Right lobe of liver (tissue), 6 donors: Measurements from ENCODE around the gene RPS14. TPM values are rescaled to one million over a fixed set of nuclear protein-coding genes. Genes with fewer than 3 reads are reported as not detected.

ENCODE experiments used
- ATAC-seq, 4 donors: fragments of 200-7000 bp; cut with Tn5 transposase; one replicate each; pipeline ENCODE4 v1.9.1; 2020; ENCODE audit warnings: mild to moderate bottlenecking in 4 of 4, moderate library complexity in 4 of 4
- DNase-seq, 3 donors: peaks; one replicate each; pipeline ENCODE4 v3.0.0-alpha.2; 2020
- H3K27ac ChIP-seq, 3 donors: fragments of 200-600 bp; one replicate each; pipeline ENCODE4 v1.8.0; 2022
- H3K27me3 ChIP-seq, 2 donors: fragments of 200-600 bp; one replicate each; pipeline ENCODE4 v1.8.0; 2022
- H3K36me3 ChIP-seq, 4 donors: fragments of 200-600 bp; sonication (generic) in 1 of 4; one replicate each; pipeline versions ENCODE4 v1.5.1 to v1.8.0; 2017 to 2022; ENCODE audit warnings: control low read depth in 1 of 4
- H3K4me1 ChIP-seq, 4 donors: fragments of 200-600 bp; sonication (generic) in 1 of 4; one replicate each; pipeline versions ENCODE4 v1.5.1 to v1.8.0; 2017 to 2022; ENCODE audit warnings: control low read depth in 1 of 4
- H3K4me3 ChIP-seq, 3 donors: fragments of 200-600 bp; one replicate each; pipeline ENCODE4 v1.8.0; 2022
- H3K9me3 ChIP-seq, 4 donors: fragments of 200-600 bp; sonication (generic) in 1 of 4; one replicate each; pipeline versions ENCODE4 v1.5.1 to v1.8.0; 2017 to 2022; ENCODE audit warnings: control low read depth in 1 of 4
- POLR2A ChIP-seq: fragments of 450-650 bp; IDR thresholded peaks from one replicate; pipeline ENCODE4 v1.6.1; 2017; ENCODE audit warnings: antibody characterized with exemption, mild to moderate bottlenecking
- WGBS: methylation state at CpG from one replicate; pipeline ENCODE4 v1.1.6; 2018; ENCODE audit warnings: low coverage, low lambda C conversion rate; ENCODE audit not compliant: insufficient coverage; ENCODE audit errors: missing lambda C conversion rate; 5-methylcytosine and 5-hydroxymethylcytosine counted together
- intact Hi-C, 2 donors: fragments of 100-400 bp; cut with DNase I; formaldehyde crosslinking; loops; one replicate each; pipeline versions ENCODE4 v1.11.2 to v1.14.1; 2022
- total RNA-seq, 6 experiments: library from RNA; depleted of rRNA in 2 of 6; stranded (reverse); fragments of >200 nt in 2 of 6; fragmentation: NEBNext Ultra II Directional in 3 of 6; extraction: Animal tissue kit (Norgen Biotek cat#: 25700) in 3 of 6; gene quantifications; one replicate each; pipeline versions ENCODE4 v1.1.0 to v1.2.4, GENCODE V29; 2016 to 2023
- TF ChIP-seq, protein P1 (sequence below), 4 donors: fragments of 200-600 bp in 3 of 4; fragments of 450-650 bp in 1 of 4; IDR thresholded peaks; one replicate each; pipeline versions ENCODE4 v1.5.1 to v1.8.0; 2016 to 2022; ENCODE audit warnings: antibody characterized with exemption in 4 of 4, mild to moderate bottlenecking in 2 of 4
- donor health status: DM: no; HTN: yes; CAD: no.
- donor health status: DM: no; HTN: no; CAD: no.
- donor health status: DM: no; HTN: no; CAD: no.
- donor health status: DM: no; HTN: yes; CAD: no.
- donor health status: DM: no; HTN: yes; CAD: no.

Gene RPS14
- total RNA-seq, 6 experiments from 2014 or later = 573 to 800 (median 663) TPM

DNA sequence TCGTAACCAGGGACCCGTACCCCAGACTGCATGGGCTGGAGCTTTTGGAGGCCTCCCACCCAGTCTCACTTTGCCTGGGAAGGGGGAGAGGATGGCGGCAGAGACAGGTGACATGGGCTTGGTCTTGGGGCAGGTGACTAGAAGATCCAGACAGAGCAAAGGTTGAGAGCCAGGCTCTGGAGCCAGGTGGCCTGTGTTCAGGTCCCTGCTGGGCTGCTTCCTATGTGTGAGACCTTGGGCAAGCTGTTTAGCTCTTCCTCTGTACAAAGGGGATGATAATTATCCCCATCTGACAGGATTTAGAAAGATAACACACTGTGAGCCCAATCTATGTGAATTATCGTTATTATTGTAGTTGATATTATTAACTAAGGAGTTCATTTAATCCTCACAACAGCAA, 42.3 kb upstream of the RPS14 start:
- no peak for TF ChIP-seq POLR2A
- TF ChIP-seq, protein P1, sequence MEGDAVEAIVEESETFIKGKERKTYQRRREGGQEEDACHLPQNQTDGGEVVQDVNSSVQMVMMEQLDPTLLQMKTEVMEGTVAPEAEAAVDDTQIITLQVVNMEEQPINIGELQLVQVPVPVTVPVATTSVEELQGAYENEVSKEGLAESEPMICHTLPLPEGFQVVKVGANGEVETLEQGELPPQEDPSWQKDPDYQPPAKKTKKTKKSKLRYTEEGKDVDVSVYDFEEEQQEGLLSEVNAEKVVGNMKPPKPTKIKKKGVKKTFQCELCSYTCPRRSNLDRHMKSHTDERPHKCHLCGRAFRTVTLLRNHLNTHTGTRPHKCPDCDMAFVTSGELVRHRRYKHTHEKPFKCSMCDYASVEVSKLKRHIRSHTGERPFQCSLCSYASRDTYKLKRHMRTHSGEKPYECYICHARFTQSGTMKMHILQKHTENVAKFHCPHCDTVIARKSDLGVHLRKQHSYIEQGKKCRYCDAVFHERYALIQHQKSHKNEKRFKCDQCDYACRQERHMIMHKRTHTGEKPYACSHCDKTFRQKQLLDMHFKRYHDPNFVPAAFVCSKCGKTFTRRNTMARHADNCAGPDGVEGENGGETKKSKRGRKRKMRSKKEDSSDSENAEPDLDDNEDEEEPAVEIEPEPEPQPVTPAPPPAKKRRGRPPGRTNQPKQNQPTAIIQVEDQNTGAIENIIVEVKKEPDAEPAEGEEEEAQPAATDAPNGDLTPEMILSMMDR (IDR thresholded peaks at IDR 0.05) = no peak
- H3K36me3 ChIP-seq = peaks cover 0 to 16% (median 8%) of the 10 kb centered on the region in 4 donors
- intact Hi-C loops = no loop called here
- H3K4me3 ChIP-seq = no peak overlapping the region
- H3K9me3 ChIP-seq = no peaks in the 10 kb centered on the region
- no peak overlapping the region for H3K27ac ChIP-seq
- DNase-seq (no peak), ATAC-seq (no peak)
- H3K27me3 ChIP-seq = no peaks in the 10 kb centered on the region
- 63% methylated on average over 3 of the region's 4 CpGs for WGBS
- H3K4me1 ChIP-seq = peaks cover 2 to 68% (median 34%) of the 10 kb centered on the region in 4 donors

DNA sequence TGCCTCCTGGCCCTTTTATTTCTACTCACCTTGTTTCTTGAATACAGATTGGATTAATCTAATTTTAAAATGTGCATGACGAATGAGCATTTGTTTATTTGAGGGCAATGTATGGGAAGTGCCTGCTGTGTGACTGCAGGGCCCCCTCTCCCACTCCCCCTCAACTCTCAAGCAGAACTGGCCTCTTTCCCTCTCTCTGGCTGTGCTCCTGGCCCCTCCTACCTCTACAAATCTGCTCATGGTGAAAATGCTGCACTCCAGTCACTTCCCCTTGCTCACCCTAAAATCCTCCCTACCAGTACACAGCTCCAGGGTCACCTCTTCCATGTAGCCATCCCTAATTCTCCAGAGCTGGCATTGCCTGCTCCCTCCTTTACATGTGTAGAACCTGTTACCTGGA, 41.2 kb upstream of the RPS14 start:
- Histone ChIP-seq H3K9me3 (no peaks in the 10 kb centered on the region), H3K36me3 (peaks cover 0 to 16% (median 8%) of the 10 kb centered on the region in 4 donors), H3K27ac (peak overlapping the region; percentile 41 to 100 (median 99)), H3K27me3 (no peaks in the 10 kb centered on the region), H3K4me3 (no peak overlapping the region), H3K4me1 (peaks cover 0 to 57% (median 29%) of the 10 kb centered on the region in 4 donors)
- no peak for ATAC-seq
- TF ChIP-seq, protein P1 (IDR thresholded peaks at IDR 0.05) = no peak
- no peak for TF ChIP-seq POLR2A
- DNase-seq = no peak
- 33% methylated on average over 1 of the region's 1 CpG for WGBS
- intact Hi-C loops = no loop called here

DNA sequence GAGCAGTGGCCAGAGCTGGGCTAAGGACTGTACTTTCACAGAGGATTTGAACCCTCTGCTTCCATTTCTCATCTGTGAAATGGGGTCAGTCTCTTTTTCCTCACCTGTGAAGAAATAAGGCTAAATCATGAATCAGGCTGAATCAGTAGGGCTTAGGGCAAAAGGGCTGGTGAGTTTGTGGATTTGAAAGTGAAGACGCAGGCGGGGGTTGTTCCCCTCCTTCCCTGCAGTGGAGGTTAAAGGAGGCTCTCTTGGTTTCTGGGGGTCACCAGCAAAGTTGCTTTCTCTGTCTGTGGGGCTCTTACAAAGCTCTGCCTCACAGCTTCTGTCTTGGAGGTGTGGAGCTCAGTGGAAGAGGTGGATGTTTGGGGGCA, 40.7 kb upstream of the RPS14 start:
- TF ChIP-seq, protein P1 (IDR thresholded peaks at IDR 0.05) = no peak
- TF ChIP-seq POLR2A = no peak
- Histone ChIP-seq H3K27me3 (no peaks in the 10 kb centered on the region), H3K9me3 (no peaks in the 10 kb centered on the region), H3K4me3 (no peak overlapping the region), H3K4me1 (peaks cover 0 to 54% (median 28%) of the 10 kb centered on the region in 4 donors), H3K36me3 (peaks cover 0 to 16% (median 8%) of the 10 kb centered on the region in 4 donors), H3K27ac (peak overlapping the region; percentile 41 to 100 (median 99))
- WGBS = 70% methylated on average over 2 of the region's 2 CpGs
- DNase-seq (no peak), ATAC-seq (no peak)
- intact Hi-C loops = no loop called here

DNA sequence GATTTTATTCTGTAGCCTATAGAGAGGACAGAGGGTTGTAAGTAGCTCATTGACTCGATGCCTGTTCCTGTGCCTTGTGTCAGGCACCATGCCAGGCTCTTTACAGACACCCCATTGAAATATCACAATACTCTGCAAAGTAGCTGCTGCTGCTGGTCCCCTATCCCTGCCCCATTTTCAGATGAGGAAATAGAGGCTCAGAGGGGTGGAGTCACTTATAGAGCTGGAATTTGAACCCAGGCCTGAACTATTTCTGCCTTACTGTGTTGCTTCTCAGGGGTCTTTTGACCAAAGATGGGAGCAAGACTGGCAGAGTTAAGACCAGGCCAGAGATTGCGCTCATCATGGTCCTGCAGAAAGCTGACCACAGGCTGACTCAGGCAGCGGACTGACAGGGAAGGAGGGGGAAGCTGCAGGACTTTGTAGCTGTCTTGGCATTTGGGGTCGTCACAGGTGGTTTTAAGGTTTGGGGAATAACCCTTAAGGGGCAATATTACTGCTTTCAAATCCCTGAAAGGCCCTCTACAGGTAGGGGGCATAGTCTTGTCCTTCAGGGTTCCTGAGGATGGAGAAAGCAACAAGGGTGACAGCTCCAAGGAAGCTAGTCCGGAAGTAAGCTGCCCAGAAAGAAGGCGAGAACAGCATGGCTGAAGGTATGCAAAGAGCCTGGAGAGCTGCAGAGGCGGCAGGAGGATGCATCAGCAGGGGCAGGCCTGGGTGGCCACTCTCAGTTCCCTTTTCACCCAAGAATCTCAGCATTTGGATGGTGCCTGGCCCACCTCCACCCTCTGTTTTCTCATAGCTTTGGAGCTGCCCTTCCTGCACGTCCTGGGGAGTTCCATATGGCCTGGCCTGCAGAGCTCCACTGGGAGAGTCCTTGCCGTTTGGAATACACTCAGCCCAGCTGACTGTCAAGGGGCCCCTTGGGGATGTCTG, 40.1 kb upstream of the RPS14 start:
- ATAC-seq (no peak), DNase-seq (no peak)
- 37% methylated on average over 8 of the region's 9 CpGs for WGBS
- TF ChIP-seq, protein P1 (IDR thresholded peaks at IDR 0.05) = no peak
- TF ChIP-seq POLR2A = no peak
- Histone ChIP-seq H3K4me1 (peaks cover 0 to 59% (median 29%) of the 10 kb centered on the region in 4 donors), H3K9me3 (no peaks in the 10 kb centered on the region), H3K27ac (peak overlapping the region; percentile 99 to 100 (median 100)), H3K36me3 (peaks cover 0 to 16% (median 8%) of the 10 kb centered on the region in 4 donors), H3K4me3 (peak overlapping the region in 1 of 3 donors; percentile 97), H3K27me3 (no peaks in the 10 kb centered on the region)
- intact Hi-C loops = loop anchor here in 1 of 2 donors (5.0 kb wide), 1 partner anchor 33 kb away; no protein-coding TSS in a partner anchor
